ENCODE data around the gene RPL41.

RPL41 gene

DNA sequence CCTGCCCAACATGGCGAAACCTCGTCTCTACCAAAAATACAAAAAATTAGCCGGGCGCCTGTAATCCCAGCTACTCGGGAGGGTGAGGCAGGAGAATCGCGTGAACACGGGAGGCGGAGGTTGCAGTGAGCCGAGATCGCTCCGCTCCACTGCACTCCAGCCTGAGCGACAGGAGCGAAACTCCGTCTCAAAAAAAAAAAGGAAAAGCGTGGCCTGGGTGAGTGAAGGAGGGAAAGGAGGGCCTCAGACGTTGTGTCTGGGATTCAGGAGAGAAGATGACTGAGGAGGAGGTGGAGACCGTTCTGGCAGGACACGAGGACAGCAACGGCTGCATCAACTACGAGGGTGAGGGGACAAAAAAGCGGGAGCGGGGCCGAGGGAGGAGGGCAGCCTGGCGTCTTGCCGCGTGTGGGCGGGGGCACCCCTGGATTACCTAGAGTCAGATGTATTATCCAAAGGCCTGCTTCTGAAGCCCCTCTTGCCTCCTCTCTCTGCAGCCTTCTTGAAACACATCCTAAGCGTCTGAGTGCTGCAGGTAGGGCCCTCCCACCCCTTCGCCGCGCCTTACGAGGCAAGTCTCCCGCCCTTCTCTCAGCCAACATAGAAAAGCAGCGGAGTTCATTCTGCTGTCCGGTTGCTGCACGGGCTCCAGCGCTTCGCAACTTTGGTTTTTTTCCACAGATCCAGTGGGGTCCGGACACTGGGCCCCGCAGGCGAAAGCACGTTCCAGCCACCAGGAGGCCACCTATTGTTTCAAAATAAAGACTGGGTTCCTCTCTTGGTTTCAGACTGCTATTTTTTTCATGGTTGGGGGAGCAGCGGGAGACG, 41.0 kb downstream of the RPL41 start:
- peak; percentile 77 to 85 for DNase-seq

DNA sequence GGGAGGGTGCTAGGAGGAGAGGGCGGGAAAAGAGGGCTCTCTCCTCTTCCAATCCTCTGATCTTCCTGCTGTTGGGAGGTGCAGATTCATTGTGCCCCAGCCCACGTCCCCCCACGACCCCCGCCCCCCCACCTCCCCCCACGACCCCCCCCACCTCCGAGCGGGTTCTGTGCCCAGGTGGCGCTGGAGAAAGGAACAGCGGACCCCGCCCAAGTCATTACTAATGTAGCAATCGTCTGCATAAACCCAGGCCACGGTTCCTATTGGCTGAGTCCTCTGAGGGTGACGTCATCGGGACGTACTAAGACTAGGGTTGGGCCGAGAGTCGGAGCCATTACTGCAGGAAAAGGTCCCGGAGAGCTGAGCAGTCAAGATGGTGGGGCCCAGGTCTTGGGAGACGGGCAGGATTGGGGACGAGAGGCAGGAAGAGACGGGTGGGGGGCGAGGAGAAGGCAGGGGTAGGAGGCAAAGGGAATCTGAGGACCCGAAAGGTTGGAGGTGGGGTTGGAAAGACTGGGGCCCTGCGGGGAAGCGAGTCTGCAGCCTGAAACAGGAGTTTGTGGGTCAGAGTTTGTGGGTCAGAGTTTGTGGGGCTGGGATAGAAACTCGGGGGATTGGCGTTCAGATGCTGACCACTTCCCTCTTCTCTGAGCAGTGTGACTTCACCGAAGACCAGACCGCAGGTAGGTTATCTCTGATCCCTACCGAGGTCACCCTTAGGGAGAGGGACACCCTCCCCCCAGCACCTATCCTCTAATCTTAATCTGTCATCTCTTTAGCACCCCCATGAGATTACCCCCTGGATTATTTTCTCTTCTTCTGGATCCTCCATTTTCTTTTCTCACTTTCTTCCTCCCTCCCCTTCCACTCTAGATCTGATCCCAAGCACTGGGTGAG, 41.8 kb downstream of the RPL41 start, which contains the start of gene MYL6:
TSS of gene MYL6 (plus strand) at position 331 of the 897 bp plus-strand sequence. CDS start at position 374, 43 bp downstream.
- peak; percentile 95 to 98 for DNase-seq

DNA sequence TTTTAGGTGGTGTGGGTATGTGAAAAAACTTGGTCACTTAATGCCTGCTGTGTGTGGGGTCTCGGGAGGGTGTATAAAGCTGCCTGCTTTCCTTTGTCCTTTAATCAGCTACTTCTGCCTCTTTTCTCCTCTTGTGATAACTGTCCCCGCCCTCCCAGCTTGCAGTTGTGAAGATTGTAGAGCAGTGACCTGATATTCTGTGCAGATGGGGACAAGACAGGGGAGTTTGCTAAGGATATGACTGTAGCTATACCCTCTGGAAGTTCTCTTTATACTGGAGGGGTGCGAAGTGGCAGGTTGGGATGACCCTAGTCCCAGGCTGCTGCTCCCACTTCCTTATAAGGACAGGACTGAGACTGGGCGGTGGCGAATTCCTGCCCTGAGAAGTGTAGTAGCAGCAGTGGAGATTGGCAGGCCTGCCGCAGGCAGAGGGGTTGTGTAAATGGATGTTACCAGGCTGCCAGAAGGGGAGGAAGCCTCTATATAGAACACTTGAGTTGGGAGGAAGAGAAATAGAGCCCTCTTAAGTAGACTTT, 42.6 kb downstream of the RPL41 start:
- peak in 1 of 2 experiments; percentile 38 for DNase-seq

DNA sequence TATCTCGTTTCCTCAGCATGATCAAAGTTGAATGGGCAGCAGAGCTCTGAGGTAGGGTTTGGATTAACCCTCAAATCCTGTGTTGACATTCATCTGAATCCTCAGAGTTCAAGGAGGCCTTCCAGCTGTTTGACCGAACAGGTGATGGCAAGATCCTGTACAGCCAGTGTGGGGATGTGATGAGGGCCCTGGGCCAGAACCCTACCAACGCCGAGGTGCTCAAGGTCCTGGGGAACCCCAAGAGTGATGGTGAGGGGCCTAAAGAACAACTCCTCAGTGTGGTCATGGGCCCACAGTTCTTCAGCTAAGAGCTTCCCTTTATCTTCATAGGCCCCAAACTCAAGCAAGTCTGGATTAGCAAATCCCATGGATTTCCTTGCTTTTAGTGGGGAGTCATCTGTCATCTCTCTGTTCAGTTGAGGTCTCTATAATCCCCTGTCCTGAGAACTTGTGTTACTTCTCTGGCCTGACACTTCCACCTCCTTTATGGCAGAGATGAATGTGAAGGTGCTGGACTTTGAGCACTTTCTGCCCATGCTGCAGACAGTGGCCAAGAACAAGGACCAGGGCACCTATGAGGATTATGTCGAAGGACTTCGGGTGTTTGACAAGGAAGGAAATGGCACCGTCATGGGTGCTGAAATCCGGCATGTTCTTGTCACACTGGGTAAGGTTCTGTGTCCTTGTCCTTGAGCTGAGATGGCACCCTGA, 43.2 kb downstream of the RPL41 start:
- DNase-seq: no peak

DNA sequence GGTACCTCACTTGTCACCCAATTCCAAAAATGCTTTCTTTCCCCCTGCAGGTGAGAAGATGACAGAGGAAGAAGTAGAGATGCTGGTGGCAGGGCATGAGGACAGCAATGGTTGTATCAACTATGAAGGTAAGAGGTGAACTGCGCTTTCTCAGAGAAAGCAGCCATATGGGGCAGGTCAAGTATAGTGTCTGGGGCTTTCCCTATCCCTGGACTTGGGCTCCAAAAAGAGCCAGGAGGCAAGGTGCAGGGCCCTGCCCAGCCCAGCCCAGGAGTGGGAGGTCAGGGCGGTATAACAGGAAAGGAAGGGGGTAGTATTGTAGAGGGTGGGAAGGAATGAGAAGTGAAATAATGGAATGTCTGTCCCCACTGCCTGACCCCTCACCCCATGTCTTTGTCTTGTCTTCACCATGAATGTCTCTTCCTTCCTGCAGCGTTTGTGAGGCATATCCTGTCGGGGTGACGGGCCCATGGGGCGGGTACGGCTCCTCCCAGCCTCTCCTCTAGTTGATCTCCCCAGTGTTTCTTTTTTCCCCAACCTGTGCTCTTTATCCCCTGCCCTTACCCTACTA, 43.8 kb downstream of the RPL41 start:
- no peak for DNase-seq

DNA sequence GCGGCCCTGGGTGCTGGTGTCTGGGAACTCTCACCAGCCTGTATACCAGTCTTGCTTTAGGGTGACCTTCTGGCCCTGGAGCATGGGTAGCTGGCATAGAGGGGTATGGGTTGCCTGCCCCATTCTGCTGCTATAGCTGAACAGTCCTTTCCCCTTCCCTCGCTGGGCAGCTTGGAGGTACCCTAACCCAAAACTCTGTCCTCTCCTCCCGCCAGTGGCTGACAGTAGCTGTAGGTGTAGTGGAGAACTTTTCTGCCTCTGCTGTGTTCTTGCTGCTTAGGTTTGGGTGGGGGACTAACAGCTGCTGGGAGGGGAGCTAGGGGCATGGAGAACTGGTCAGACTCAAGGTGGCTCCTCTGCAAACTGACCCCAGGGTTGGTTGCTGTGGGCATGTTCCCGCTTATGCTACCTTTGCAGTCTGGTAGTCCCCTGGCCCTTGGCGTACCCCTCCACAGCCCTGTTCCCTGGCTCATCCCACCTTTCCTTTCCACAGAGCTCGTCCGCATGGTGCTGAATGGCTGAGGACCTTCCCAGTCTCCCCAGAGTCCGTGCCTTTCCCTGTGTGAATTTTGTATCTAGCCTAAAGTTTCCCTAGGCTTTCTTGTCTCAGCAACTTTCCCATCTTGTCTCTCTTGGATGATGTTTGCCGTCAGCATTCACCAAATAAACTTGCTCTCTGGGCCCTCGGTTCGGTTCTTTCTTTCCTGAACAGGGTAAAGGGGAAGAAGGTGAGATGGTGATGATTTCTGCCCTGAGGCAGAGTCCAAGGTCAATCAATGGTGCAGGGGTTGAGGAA, 44.7 kb downstream of the RPL41 start:
- DNase-seq: no peak

DNA sequence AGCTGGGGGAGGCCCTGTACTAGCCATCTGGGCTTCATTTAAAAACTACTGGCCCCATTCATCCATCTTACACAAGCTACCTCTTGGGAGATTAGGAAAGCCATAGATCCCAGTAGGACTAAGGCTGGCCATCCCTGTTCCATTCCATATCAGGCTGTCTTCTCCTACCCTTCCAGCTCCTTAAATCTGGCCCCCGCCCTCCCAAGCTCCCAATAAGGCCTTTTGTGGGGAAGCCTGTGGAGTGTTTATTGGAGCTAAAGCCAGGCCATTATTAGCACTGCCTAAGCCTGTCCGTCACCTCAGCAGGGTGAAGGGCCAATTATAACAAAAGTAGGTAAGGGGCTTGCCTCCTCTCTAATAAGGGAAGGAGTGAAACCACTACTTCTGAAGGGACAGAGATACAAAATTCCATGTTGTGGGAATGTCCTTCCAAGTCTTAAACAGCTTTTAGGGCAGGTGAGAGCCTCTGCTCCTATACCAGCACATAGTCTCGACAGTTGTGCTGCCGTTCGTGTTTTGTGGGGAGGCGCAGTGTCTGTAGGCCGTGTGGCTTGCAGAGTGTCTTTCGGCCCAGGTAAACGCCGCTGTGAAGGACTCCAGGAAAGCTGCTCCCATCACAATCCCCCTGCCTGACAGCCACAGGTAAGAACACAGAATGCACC, 45.4 kb downstream of the RPL41 start:
- no peak for DNase-seq

DNA sequence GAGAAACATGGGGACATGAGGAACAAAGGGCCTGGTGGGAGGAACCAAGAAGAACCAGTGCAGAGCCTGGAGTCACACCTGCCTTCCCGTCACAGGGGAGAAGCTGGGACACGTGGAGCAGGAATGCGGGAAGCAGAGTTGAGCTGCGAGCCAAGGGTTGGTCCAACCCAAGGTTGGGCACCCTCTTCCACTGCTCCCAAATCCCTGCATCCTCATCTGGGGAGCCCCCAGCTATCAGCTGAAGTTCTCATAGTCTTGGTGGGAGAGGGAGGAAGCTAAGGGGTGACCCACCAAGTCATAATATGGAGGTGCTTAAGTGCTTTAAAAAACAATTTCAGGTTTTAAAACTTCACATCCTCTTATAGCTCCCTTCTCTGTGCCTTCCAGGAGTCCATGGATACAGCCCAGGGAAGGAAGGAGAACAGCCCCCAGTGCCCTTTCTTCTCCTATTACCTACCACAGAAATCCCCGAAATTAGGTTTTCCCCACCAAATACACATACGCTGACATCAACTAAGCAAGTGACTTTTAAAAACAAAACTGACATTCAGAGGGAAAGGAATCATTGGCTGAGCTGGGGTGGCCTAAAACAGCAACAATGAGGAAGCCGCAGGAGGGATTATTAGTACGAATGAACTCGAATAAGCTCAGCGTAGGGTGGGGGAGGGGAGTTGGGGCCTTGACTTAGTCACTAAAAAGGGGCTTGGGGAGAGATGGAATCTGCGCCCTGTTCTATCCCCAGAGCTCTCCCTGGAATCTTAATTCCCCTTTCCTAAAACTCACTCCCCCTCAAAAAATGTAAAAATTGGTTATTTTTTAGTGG, 46.2 kb downstream of the RPL41 start:
- no peak for DNase-seq

DNA sequence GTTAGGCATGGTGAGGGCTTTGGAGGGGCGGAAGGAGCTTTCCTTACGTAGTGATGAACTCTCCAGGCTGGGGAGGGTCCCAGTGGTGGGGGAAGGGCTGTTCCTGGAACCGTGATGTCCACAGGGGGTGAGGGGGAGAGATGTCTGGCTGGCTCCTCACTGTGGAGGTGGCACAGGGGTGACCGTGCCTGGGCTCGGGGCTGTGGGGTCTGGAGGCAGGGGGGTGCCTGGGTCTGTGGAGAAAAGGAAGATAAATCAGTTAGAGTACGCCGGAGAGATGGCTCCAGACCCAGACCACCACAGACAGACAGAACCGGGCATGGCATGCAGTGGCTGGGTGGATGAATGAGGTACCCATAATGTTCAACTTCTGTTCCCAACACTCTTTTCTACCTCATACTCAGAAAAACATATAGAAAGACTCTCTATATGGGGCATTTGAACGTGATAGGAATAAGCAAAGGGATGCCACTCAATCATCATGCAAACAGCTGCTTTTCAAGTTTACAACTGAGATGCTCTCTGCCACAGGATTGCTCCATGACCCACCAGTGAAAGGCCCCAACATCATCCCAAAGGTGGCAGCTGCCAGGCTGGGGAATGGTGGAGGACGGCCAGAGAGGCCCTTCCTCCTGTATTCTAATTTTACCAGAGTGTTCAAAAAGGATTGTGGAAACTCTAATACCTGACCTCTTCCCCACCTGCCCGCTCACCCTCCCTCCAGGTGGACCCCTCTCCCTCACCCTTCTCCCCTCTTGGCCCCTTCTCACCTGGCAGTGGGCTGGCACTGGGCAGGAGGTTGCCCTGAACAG, 47.3 kb downstream of the RPL41 start:
- DNase-seq: no peak

DNA sequence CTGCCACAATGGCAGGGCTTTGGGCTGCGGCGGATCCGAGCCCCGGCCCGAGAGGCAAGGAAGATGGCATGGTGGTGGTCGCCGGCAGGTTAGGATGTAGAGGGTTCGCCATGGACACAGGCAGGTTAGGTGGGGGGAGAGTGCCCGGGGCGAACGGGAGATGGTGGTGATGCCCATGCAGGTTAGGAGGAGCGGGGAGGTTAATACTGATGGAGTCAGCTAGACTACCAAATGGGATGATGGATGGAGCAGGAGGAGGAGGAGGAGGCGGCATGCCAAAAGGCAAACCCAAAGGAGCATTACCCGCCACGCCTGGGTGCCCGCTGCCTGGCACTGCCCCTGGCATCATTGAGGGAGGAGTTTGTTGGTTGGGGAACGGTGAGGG, 47.9 kb downstream of the RPL41 start:
- DNase-seq: no peak

DNA sequence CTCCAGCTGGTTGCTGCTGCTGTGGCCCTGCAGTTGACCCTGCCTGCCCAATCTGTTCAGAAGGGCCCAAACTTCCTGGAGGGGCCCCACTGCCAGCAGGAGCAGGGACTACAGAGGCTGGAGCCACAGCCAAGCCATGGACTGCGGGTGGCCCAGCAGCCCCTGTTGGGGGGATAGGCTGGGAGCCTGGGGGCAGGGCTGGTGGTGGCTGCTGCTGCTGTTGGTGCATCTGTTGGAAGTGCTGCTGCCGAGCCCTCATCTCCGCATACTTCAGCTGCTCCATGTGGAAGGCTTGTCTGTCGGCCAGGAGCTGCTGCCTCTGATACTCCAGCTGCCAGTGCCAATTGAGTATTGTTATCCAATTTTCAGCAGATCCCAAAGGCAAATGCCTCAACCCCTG, 48.9 kb downstream of the RPL41 start:
- no peak for DNase-seq

Measured in NCI-H524 (cell line).